Pancreas (tissue), 10 donors: Measurements from ENCODE around the gene FCMR. TPM values are rescaled to one million over a fixed set of nuclear protein-coding genes. Genes with fewer than 3 reads are reported as not detected.

Experiments
- ATAC-seq, 4 donors: fragments of 200-7000 bp; cut with Tn5 transposase; one replicate each; pipeline versions ENCODE4 v1.8.0 to v1.9.1; 2020; ENCODE audit warnings: mild to moderate bottlenecking in 4 of 4, moderate library complexity in 4 of 4
- DNase-seq, 6 donors: peaks; one replicate each; pipeline ENCODE4 v3.0.0-alpha.2; 2020
- FAIRE-seq: peaks from 2 replicates; lab custom pipeline; 2012; peaks lifted over from hg19 to GRCh38; lab: Jason Lieb, UNC
- H3K27ac ChIP-seq, 4 donors: fragments of 200-600 bp; sonication (generic); 1 replicate in 3 of 4; 2 replicates in 1 of 4; pipeline versions ENCODE4 v1.5.0 to v1.8.0; 2020
- H3K27me3 ChIP-seq, 4 donors: fragments of 200-600 bp; one replicate each; pipeline ENCODE4 v1.8.0; 2021
- H3K36me3 ChIP-seq, 3 donors: fragments of 200-600 bp; sonication (generic) in 1 of 3; one replicate each; pipeline versions ENCODE4 v1.5.0 to v1.8.0; 2020 to 2021
- H3K4me1 ChIP-seq, 3 donors: fragments of 200-600 bp; one replicate each; pipeline ENCODE4 v1.8.0; 2021
- H3K4me3 ChIP-seq, 4 donors: fragments of 200-600 bp; sonication (generic) in 2 of 4; one replicate each; pipeline versions ENCODE4 v1.5.0 to v1.8.0; 2020 to 2021
- H3K9me3 ChIP-seq, 4 donors: fragments of 200-600 bp; one replicate each; pipeline ENCODE4 v1.8.0; 2021
- WGBS, 2 donors: extraction: QIAGEN DNeasy Blood & Tissue Kit; methylation state at CpG; one replicate each; pipeline ENCODE4 v1.1.7; 2013; 5-methylcytosine and 5-hydroxymethylcytosine counted together
- intact Hi-C, 3 donors: fragments of 100-400 bp; cut with DNase I; formaldehyde crosslinking; loops; one replicate each; pipeline versions ENCODE4 v1.11.1 to v1.14.2; 2022
- polyA plus RNA-seq, 2 donors: library from polyadenylated mRNA; stranded (reverse); fragments of 200-250 nt; gene quantifications; one replicate each; pipeline ENCODE4 v1.2.3, GENCODE V29; 2013
- total RNA-seq, 6 donors: library from RNA; stranded (reverse); fragmentation: NEBNext Ultra II Directional in 4 of 6; extraction: Animal tissue kit (Norgen Biotek cat#: 25700) in 4 of 6; gene quantifications; one replicate each; pipeline versions ENCODE4 v1.2.1 to v1.2.4, GENCODE V29; 2021 to 2023
- TF ChIP-seq, protein P1 (sequence below), 4 donors: fragments of 200-600 bp; sonication (generic) in 3 of 4; IDR thresholded peaks; one replicate each; pipeline versions ENCODE4 v1.5.0 to v1.8.0; 2021; ENCODE audit warnings: antibody characterized with exemption in 4 of 4
- donor health status: healthy with polysubstance abuse.
- donor health status: DM: no; HTN: no; CAD: no; lungs with moderate emphysema.
- donor health status: DM: no; HTN: no; CAD: no.
- donor health status: control.
- donor health status: control.
- donor health status: Bipolar disorder and iron deficiency.
- donor health status: DM: yes; HTN: yes; CAD: no.
- donor health status: DM: no; HTN: no; CAD: no.
- donor health status: DM: no; HTN: no; CAD: no.
- donor health status: DM: yes; HTN: yes; CAD: no.

Gene FCMR
- total and polyA plus RNA-seq, 8 donors = 0.58 to 2.0 (median 0.97) TPM

DNA sequence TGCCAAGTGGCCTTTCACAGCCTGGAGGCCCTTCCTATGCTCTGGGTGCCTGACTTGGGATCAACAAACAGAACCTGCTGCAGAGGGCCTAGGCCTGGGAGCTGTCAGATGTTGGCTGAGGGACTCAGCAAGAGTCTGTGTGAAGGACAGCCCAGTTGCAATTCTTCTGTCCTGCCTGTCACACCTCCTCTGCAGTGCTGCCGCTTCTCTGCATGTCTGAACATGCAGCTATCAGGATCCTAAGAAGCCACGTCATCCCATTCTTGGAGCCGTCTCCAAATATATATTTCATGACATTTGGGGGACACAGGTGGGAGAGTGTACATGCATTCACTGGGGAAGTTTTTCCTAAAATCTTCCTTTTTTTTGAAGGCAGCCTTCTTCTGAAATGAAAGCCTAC, 39.9 kb upstream of the FCMR start:
- H3K9me3 ChIP-seq = no peaks in the 10 kb centered on the region
- intact Hi-C loops = no loop called here
- ATAC-seq (no peak), FAIRE-seq (no peak), DNase-seq (no peak)
- no peak overlapping the region for H3K4me3 ChIP-seq
- WGBS, 2 donors = 62 to 76% methylated on average over 3 of the region's 3 CpGs
- no peaks in the 10 kb centered on the region for H3K36me3 ChIP-seq
- no peaks in the 10 kb centered on the region for H3K27me3 ChIP-seq
- H3K27ac ChIP-seq = no peak overlapping the region
- no peaks in the 10 kb centered on the region for H3K4me1 ChIP-seq
- TF ChIP-seq, protein P1, sequence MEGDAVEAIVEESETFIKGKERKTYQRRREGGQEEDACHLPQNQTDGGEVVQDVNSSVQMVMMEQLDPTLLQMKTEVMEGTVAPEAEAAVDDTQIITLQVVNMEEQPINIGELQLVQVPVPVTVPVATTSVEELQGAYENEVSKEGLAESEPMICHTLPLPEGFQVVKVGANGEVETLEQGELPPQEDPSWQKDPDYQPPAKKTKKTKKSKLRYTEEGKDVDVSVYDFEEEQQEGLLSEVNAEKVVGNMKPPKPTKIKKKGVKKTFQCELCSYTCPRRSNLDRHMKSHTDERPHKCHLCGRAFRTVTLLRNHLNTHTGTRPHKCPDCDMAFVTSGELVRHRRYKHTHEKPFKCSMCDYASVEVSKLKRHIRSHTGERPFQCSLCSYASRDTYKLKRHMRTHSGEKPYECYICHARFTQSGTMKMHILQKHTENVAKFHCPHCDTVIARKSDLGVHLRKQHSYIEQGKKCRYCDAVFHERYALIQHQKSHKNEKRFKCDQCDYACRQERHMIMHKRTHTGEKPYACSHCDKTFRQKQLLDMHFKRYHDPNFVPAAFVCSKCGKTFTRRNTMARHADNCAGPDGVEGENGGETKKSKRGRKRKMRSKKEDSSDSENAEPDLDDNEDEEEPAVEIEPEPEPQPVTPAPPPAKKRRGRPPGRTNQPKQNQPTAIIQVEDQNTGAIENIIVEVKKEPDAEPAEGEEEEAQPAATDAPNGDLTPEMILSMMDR (IDR thresholded peaks at IDR 0.05) = no peak

DNA sequence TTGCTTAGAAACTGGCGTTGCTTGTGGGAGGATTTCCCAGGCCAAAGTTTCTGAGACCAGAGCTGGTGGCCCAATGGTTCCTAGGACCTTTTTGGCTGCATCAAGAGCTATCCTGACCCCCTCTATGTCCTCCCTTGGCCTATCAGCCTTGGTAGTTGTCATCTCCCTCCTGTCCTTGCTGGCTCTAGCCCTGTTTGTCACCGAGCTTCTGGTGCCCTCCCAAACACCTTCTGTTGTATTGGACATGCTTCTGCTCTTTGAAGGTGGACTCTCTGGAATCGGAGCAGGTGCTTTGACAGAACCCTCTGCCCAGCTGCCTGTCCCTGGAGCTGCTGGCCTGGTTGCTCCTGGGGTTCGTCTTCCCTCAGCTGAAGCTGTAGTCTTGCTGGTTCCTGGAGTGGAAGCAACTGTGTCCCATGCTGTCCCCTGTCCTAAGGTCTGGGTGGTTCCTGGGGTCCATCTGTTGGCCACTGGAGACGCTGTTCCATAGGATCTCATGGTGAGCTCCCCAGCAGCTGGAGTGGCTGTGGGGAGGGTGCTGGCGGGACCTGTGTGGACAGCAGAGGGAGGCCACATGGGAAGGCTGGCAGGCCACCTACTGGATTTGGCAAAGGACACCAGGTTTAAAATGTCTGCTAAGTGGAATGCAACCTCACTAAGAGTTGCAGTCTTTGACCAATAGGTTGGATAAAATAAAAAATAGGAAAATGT, 39.1 kb upstream of the FCMR start:
- Histone ChIP-seq H3K27ac (no peak overlapping the region), H3K4me3 (no peak overlapping the region), H3K36me3 (no peaks in the 10 kb centered on the region), H3K4me1 (no peaks in the 10 kb centered on the region), H3K27me3 (no peaks in the 10 kb centered on the region), H3K9me3 (no peaks in the 10 kb centered on the region)
- DNase-seq (no peak), FAIRE-seq (no peak), ATAC-seq (no peak)
- intact Hi-C loops = no loop called here
- WGBS, 2 donors = 85 to 91% methylated on average over 6 of the region's 6 CpGs
- TF ChIP-seq, protein P1 (IDR thresholded peaks at IDR 0.05) = no peak

DNA sequence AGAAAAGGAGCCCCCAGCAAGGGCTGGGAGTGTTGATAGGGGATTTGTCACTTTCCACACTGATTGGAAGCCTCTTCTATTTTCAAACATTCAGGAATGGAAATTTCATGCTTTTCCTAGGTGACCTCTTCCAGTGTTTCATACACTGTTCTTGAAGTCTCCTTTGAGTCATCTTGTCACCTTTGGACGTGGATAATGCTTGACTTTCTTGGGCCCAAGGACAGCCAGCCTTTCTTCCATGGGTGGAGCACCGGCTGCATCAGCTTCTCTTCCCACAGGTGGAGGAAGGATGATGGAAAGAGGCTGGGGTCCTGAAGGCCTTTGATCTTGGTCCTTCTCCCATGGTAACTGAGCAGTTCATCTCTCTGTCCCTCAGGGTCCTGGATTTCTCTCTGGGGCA, 36.4 kb upstream of the FCMR start:
- FAIRE-seq (no peak), ATAC-seq (no peak), DNase-seq (no peak)
- intact Hi-C loops = no loop called here
- Histone ChIP-seq H3K9me3 (no peaks in the 10 kb centered on the region), H3K36me3 (no peaks in the 10 kb centered on the region), H3K4me3 (no peak overlapping the region), H3K27me3 (no peaks in the 10 kb centered on the region), H3K4me1 (peaks cover 7 to 13% (median 11%) of the 10 kb centered on the region in 3 donors), H3K27ac (no peak overlapping the region)
- WGBS, 2 donors = 73 to 78% methylated on average over 2 of the region's 2 CpGs
- TF ChIP-seq, protein P1 (IDR thresholded peaks at IDR 0.05) = no peak

DNA sequence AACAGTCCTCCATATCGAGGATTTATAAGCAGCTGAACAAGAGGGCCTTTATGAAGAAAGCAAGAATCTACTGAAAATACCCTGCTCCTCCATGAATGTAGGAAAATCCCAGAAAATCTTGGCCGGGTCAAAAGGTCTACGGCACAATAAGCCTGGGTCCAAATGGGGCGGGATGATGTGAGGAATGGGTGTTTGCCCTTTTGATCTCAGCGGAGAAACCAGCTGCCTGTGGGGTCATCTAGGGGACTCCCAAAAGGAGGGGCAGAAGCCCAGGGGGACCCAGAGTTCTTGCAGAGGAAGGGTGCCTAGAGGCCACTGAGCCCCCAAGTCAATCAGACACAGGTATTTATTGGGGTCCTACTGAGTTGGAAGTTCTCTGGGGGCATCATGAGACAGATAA, 35.9 kb upstream of the FCMR start:
- Histone ChIP-seq H3K4me3 (no peak overlapping the region), H3K27ac (no peak overlapping the region), H3K27me3 (no peaks in the 10 kb centered on the region), H3K9me3 (no peaks in the 10 kb centered on the region), H3K4me1 (peaks cover 7 to 16% (median 16%) of the 10 kb centered on the region in 3 donors), H3K36me3 (no peaks in the 10 kb centered on the region)
- 87 to 91% methylated on average over 5 of the region's 5 CpGs for WGBS, 2 donors
- intact Hi-C loops = no loop called here
- ATAC-seq (no peak), DNase-seq (no peak), FAIRE-seq (no peak)
- TF ChIP-seq, protein P1 (IDR thresholded peaks at IDR 0.05) = no peak
